Measurements from ENCODE around the gene DDI1. TPM values are rescaled to one million over a fixed set of nuclear protein-coding genes. Genes with fewer than 3 reads are reported as not detected.

Gene DDI1
- total and polyA plus RNA-seq, 8 donors: not detected

DNA sequence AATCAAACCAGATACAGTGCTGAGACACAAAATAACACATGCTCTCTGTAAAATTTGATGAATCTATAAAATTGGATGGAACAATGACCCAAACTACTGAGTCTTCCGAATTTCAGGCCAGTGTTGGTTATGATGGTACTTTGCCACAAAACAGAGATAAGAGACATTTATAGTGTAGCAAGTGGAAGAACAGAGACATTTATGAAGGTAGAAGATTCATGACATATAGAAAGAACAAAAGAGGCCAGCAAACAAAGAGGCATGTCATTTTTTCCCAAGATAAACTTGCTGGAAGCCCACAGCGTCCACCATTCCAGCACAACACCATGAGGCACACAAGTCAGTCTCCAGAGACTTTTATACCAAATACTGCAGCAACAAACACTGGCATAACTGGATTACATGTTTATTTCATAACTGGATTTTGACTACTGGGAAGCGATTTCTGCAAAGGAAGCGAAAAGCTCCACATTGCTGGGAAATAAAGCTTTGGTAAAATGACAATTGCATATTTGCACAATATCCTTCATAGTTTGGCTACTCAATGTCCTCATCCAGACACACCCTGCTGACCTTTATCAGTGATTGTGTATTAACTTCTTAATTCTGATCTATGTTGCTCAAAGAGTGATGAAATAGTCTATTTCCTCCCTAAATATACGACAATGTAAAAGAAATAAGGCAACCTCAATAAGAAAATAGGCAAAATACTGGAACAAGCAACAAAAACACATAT lies 17.5 kb downstream of the DDI1 start:
- no peak for FAIRE-seq
- no peak for ATAC-seq
- H3K4me3 ChIP-seq: no peak overlapping the region
- H3K36me3 ChIP-seq: no peaks in the 10 kb centered on the region
- peaks cover 12 to 22% (median 14%) of the 10 kb centered on the region in 3 donors for H3K4me1 ChIP-seq
- no peaks in the 10 kb centered on the region for H3K27me3 ChIP-seq
- 81 to 88% methylated on average over 5 of the region's 5 CpGs for WGBS, 2 donors
- no peaks in the 10 kb centered on the region for H3K9me3 ChIP-seq
- intact Hi-C loops (cut with DNase I): no loop called here
- no peak for DNase-seq
- H3K27ac ChIP-seq: peak overlapping the region in 1 of 4 donors; percentile 30
- TF ChIP-seq, protein P1, sequence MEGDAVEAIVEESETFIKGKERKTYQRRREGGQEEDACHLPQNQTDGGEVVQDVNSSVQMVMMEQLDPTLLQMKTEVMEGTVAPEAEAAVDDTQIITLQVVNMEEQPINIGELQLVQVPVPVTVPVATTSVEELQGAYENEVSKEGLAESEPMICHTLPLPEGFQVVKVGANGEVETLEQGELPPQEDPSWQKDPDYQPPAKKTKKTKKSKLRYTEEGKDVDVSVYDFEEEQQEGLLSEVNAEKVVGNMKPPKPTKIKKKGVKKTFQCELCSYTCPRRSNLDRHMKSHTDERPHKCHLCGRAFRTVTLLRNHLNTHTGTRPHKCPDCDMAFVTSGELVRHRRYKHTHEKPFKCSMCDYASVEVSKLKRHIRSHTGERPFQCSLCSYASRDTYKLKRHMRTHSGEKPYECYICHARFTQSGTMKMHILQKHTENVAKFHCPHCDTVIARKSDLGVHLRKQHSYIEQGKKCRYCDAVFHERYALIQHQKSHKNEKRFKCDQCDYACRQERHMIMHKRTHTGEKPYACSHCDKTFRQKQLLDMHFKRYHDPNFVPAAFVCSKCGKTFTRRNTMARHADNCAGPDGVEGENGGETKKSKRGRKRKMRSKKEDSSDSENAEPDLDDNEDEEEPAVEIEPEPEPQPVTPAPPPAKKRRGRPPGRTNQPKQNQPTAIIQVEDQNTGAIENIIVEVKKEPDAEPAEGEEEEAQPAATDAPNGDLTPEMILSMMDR (IDR thresholded peaks at IDR 0.05): no peak

DNA sequence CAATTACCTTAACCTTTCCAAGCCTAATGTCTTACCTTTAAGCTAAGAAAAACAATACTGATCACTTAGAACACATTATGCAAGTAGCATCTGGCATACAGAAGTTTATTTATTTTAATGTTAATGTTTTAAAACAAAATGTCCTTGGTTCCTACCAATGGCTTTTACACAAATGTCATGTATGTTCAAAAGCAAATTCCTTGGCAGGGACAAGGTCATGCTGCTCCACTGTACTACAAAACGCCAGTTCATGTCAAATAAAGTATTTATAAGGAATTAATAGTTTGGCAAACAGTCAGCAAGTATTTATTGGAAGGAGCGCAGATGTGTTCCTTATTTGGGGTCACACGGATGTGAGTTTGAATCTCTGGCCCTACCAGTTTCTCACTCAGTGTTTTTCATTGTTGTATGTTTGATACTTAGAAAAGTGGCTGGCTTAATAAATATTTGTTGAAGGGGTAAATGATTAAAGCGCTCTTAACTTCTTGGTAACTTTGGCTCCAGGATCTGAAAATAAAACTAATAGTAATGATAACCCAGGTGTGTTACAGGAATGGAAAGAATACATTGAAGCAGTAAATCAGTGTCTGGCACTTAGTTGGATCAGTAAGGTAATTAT lies 18.6 kb downstream of the DDI1 start:
- Histone ChIP-seq H3K36me3 (no peaks in the 10 kb centered on the region), H3K27me3 (no peaks in the 10 kb centered on the region), H3K27ac (peak overlapping the region in 1 of 4 donors; percentile 30), H3K4me1 (peaks cover 12 to 22% (median 14%) of the 10 kb centered on the region in 3 donors), H3K4me3 (no peak overlapping the region), H3K9me3 (no peaks in the 10 kb centered on the region)
- DNase-seq: no peak
- FAIRE-seq: no peak
- TF ChIP-seq, protein P1 (IDR thresholded peaks at IDR 0.05): no peak
- ATAC-seq: peak; percentile 12 to 78 (median 63)
- intact Hi-C loops (cut with DNase I): no loop called here
- WGBS, 2 donors: 10 to 19% methylated on average over 4 of the region's 4 CpGs

DNA sequence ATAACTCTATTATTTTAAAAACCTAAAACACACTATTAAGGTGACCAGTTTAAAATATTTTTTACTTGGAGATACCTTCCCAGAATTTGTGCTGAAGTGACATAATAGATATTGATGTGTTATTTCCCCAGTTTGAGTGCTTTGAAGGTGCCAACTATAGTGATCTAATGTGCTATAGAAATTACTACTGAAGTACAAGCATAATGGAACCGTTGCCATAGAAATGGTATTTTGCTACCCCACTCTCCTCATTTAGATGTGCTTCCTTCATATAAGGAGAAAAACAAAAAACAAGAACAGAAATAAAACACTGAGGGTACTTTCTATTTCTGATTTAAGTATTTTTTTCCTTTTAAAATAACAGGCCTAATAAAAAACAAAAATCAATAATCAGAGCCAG lies 19.2 kb downstream of the DDI1 start:
- FAIRE-seq: no peak
- no peaks in the 10 kb centered on the region for H3K9me3 ChIP-seq
- TF ChIP-seq, protein P1 (IDR thresholded peaks at IDR 0.05): no peak
- H3K27ac ChIP-seq: no peak overlapping the region
- intact Hi-C loops (cut with DNase I): no loop called here
- H3K4me1 ChIP-seq: peaks cover 12 to 22% (median 14%) of the 10 kb centered on the region in 3 donors
- no peaks in the 10 kb centered on the region for H3K27me3 ChIP-seq
- no peaks in the 10 kb centered on the region for H3K36me3 ChIP-seq
- 52 to 69% methylated on average over 1 of the region's 1 CpG for WGBS, 2 donors
- ATAC-seq: peak in 1 of 4 donors; percentile 28
- no peak overlapping the region for H3K4me3 ChIP-seq
- DNase-seq: no peak

DNA sequence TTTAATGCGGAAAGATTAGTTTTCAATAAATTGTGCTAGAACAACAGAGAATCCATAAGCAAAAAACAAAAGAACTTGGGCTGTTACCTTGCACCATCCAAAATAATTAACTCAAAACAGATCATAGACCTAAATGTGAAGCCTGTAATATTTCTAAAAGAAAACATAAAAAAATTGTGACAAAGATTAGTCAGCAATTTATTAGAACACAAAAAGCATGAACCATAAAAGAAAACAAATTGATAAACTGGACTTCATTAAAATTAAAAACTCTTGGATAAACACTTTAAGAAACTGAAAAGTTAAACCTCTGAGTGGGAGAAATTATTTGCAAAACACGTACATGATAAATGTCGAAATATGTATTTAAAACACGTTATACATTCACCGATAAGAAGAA lies 21.5 kb downstream of the DDI1 start:
- WGBS, 2 donors: 87 to 91% methylated on average over 5 of the region's 5 CpGs
- Histone ChIP-seq H3K9me3 (no peaks in the 10 kb centered on the region), H3K27me3 (no peaks in the 10 kb centered on the region), H3K4me1 (peaks cover 12 to 22% (median 14%) of the 10 kb centered on the region in 3 donors), H3K4me3 (no peak overlapping the region), H3K36me3 (no peaks in the 10 kb centered on the region), H3K27ac (no peak overlapping the region)
- no peak for DNase-seq
- no peak for ATAC-seq
- FAIRE-seq: no peak
- intact Hi-C loops (cut with DNase I): no loop called here
- TF ChIP-seq, protein P1 (IDR thresholded peaks at IDR 0.05): no peak

DNA sequence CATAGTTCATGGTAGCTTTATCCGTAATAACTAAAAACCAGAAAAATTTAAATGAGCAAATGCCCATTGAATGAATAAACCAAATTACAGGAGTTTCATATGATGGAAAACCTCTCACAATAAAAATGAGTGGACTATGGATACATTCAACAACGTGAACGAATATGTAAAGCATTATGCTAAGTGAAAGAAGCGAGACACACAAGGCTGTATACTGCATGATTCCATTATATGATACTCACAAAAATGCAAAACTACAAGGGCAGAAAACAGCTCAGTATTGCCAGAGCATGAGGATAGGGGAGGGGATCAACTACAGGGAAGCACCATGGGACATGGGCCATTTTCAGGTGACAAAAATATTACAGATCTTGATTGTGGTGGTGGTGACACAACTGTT lies 22.2 kb downstream of the DDI1 start:
- ATAC-seq: no peak
- TF ChIP-seq, protein P1 (IDR thresholded peaks at IDR 0.05): no peak
- peaks cover 12 to 18% (median 14%) of the 10 kb centered on the region in 3 donors for H3K4me1 ChIP-seq
- DNase-seq: no peak
- no peak for FAIRE-seq
- H3K9me3 ChIP-seq: no peaks in the 10 kb centered on the region
- 95 to 96% methylated on average over 4 of the region's 4 CpGs for WGBS, 2 donors
- intact Hi-C loops (cut with DNase I): no loop called here
- no peaks in the 10 kb centered on the region for H3K36me3 ChIP-seq
- no peak overlapping the region for H3K4me3 ChIP-seq
- H3K27me3 ChIP-seq: no peaks in the 10 kb centered on the region
- H3K27ac ChIP-seq: no peak overlapping the region

Measured in pancreas (tissue), 10 donors.